Measurements from ENCODE around the gene RABGAP1. TPM values are rescaled to one million over a fixed set of nuclear protein-coding genes. Genes with fewer than 3 reads are reported as not detected.

Gene RABGAP1
- total RNA-seq, 1 donor from 2014 or later = 62.0 TPM

- intact Hi-C loops (cut with DNase I) = no loop called here
- TF ChIP-seq CTCF (IDR thresholded peaks at IDR 0.05) = no peak
- DNase-seq (no peak), ATAC-seq (no peak)
- Histone ChIP-seq H3K9me3 (no peaks in the 10 kb centered on the region), H3K4me1 (peaks cover 23% of the 10 kb centered on the region), H3K4me3 (peak overlapping the region; percentile 2), H3K36me3 (peaks cover 9% of the 10 kb centered on the region), H3K27me3 (ENCODE audit: low read depth) (no peaks in the 10 kb centered on the region), H3K27ac (no peak overlapping the region)
These were observed 94.2 kb downstream of the RABGAP1 start for GRCh38 chr9:123034881-123035510.

GRCh38 chr9:123035791-123036190 is 95.0 kb downstream of the RABGAP1 start:
- Histone ChIP-seq H3K36me3 (peaks cover 9% of the 10 kb centered on the region), H3K4me3 (no peak overlapping the region), H3K27me3 (ENCODE audit: low read depth) (no peaks in the 10 kb centered on the region), H3K9me3 (no peaks in the 10 kb centered on the region), H3K4me1 (peaks cover 26% of the 10 kb centered on the region), H3K27ac (no peak overlapping the region)
- DNase-seq = no peak
- intact Hi-C loops (cut with DNase I) = no loop called here
- TF ChIP-seq CTCF (IDR thresholded peaks at IDR 0.05) = no peak
- ATAC-seq = no peak

GRCh38 chr9:123036893-123037545 is 96.2 kb downstream of the RABGAP1 start:
- ATAC-seq (no peak), DNase-seq (no peak)
- no peak overlapping the region for H3K27ac ChIP-seq
- intact Hi-C loops (cut with DNase I) = no loop called here
- no peak for TF ChIP-seq CTCF (IDR thresholded peaks at IDR 0.05)
- H3K9me3 ChIP-seq = no peaks in the 10 kb centered on the region
- no peaks in the 10 kb centered on the region for H3K27me3 ChIP-seq (ENCODE audit: low read depth)
- H3K36me3 ChIP-seq = peaks cover 9% of the 10 kb centered on the region
- peaks cover 22% of the 10 kb centered on the region for H3K4me1 ChIP-seq
- no peak overlapping the region for H3K4me3 ChIP-seq

GRCh38 chr9:123039617-123040219 is 98.9 kb downstream of the RABGAP1 start:
- Histone ChIP-seq H3K4me1 (peaks cover 11% of the 10 kb centered on the region), H3K27me3 (ENCODE audit: low read depth) (no peaks in the 10 kb centered on the region), H3K9me3 (peaks cover 5% of the 10 kb centered on the region), H3K36me3 (no peaks in the 10 kb centered on the region), H3K4me3 (no peak overlapping the region), H3K27ac (no peak overlapping the region)
- no peak for TF ChIP-seq CTCF (IDR thresholded peaks at IDR 0.05)
- intact Hi-C loops (cut with DNase I) = no loop called here
- peak; percentile 45 to 61 for ATAC-seq
- no peak for DNase-seq

- Histone ChIP-seq H3K9me3 (peaks cover 5% of the 10 kb centered on the region), H3K36me3 (no peaks in the 10 kb centered on the region), H3K27ac (no peak overlapping the region), H3K4me3 (no peak overlapping the region), H3K4me1 (peaks cover 14% of the 10 kb centered on the region), H3K27me3 (ENCODE audit: low read depth) (no peaks in the 10 kb centered on the region)
- no peak for DNase-seq
- TF ChIP-seq CTCF (IDR thresholded peaks at IDR 0.05) = no peak
- no peak for ATAC-seq
- intact Hi-C loops (cut with DNase I) = no loop called here
These were observed 100.0 kb downstream of the RABGAP1 start for GRCh38 chr9:123040801-123041200.
